Endothelial cell of hepatic sinusoid (primary cell): ENCODE measurements around the gene COL9A1.

Experiments used
- in situ Hi-C: cut with HindIII; loops from 2 replicates; pipeline ENCODE4 v1.10.0; 2017; ENCODE audit warnings: low sequenced_read_pairs

Gene COL9A1

GRCh38 chr6:70180183-70180900, 122.5 kb downstream of the COL9A1 start:
- in situ Hi-C loops: no loop called here

DNA sequence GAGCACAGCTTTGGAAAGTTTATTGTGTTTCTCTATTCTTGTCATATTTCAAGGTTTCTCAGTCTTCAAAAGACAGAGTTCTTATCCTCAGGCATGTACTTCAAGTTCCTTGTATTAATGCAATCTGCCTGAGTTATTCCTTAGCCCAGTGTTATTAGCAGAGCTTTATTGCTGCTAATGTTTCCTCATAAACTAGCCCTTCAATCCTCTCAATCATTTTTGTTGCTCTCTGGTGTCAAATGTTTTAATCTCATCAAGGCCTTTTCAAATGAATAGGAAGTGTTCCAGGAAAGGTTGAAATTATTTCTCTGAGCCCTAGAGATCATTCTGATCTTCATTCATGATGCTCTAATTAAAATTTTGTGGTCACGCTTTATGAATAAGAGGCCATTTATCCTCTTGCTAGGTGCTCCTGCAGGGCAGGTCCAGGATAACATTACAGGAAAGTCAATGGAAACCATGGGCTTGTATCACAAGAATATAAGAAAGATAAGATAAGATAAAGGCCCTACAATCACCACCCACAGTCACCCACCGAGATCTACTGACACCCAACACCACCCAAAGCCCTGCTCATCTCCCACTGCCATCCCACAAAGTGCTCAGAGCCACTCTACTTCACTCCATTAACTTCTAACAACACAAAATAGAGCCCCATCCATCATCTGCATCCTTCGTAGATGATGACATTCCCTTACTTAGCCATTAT, 125.9 kb downstream of the COL9A1 start:
- in situ Hi-C loops: no loop called here

GRCh38 chr6:70175770-70176169, 127.1 kb downstream of the COL9A1 start:
- in situ Hi-C loops: no loop called here

GRCh38 chr6:70172252-70172651, 130.6 kb downstream of the COL9A1 start:
- in situ Hi-C loops: no loop called here

- in situ Hi-C loops: no loop called here
Measured at GRCh38 chr6:70171236-70171635, 131.6 kb downstream of the COL9A1 start.

DNA sequence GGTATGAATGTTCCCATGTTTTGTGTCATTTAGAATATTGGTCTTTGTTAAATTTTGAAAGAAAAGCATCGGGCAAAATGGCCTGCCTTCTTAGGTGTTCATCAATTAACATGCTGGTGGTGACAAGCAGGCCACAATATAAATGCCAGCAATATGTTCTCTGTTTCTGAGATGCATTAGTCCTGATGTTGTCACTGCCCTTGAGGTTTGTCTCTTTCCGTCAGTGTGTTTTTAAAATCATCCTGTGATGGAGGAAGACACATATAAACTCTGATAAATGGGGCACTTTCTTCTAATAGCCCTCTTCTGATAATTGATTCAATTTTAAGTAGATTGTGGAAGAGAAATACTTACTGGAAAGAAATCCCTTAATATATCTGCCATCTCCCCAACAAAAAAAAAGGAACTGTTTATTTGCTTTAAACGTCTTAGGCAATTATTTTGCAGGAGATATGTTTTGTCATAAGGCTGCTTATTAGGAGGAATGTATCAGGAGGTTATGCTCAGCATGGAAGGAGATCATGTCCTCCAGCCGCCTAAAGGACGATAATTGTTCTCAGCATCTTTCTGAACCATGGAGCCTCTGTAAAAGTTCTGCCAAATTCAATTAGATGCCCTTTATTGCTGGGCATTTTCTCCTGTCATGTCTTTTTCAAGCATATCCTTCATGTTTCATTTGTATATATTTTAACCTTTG, 134.1 kb downstream of the COL9A1 start:
- in situ Hi-C loops: no loop called here
